SK-N-SH (cell line): ENCODE data around the gene ZCRB1. TPM values are rescaled to one million over a fixed set of nuclear protein-coding genes. Genes with fewer than 3 reads are reported as not detected.
A peak's percentile ranks its signal among the peaks of the same experiment; 100 is the strongest.

Experiments
- CTCF ChIA-PET: fragments of 300-600, 350-600 bp; formaldehyde crosslinking; extraction: SDS; loops from one replicate; lab custom pipeline; 2021; lab: Yijun Ruan, JAX
- POLR2A ChIA-PET: fragments of 350-600 bp; sonication (Branson Sonifier 250); formaldehyde crosslinking; extraction: SDS; loops from one replicate; lab custom pipeline; 2020; ENCODE audit warnings: antibody characterized with exemption, inconsistent platforms; lab: Yijun Ruan, JAX
- DNase-seq: peaks from one replicate; pipeline ENCODE4 v3.0.0; 2012
- H2AFZ ChIP-seq: fragments of 200-600 bp; sonication (generic); 2 replicates; pipeline ENCODE4 v1.8.1; 2016; ENCODE audit warnings: antibody characterized with exemption, mild to moderate bottlenecking, low read depth
- H3F3A ChIP-seq: fragments of 200-600 bp; sonication (generic); replicated peaks from 2 replicates; pipeline ENCODE3; 2016; ENCODE audit warnings: antibody characterized with exemption, mild to moderate bottlenecking; ENCODE audit not compliant: insufficient read depth
- H3K27ac ChIP-seq, 2 experiments: fragments of 200-500 bp in 1 of 2; fragments of 200-600 bp in 1 of 2; sonication (Bioruptor generic) in 1 of 2; sonication (generic), shearing (Covaris generic) in 1 of 2; 2 replicates each; pipeline versions ENCODE4 v1.5.1 to v1.6.1; 2014 to 2016; ENCODE audit warnings: low read depth in 2 of 2, inconsistent platforms in 1 of 2, low read length in 1 of 2, mild to moderate bottlenecking in 1 of 2, mixed read lengths in 1 of 2
- H3K27me3 ChIP-seq: fragments of 200-600 bp; sonication (generic), shearing (Covaris generic); 2 replicates; pipeline ENCODE4 v1.6.1; 2016; ENCODE audit warnings: mixed run types; ENCODE audit not compliant: insufficient read depth
- H3K36me3 ChIP-seq, 2 experiments: fragments of 200-500 bp in 1 of 2; fragments of 200-600 bp in 1 of 2; sonication (Bioruptor generic) in 1 of 2; sonication (generic) in 1 of 2; replicated peaks in 1 of 2; 2 replicates each; pipeline versions ENCODE3 to v1.5.1; 2014 to 2016; ENCODE audit warnings: low read length in 1 of 2, mild to moderate bottlenecking in 1 of 2; ENCODE audit not compliant: insufficient read depth in 2 of 2, control insufficient read depth in 1 of 2
- H3K4me1 ChIP-seq, 2 experiments: fragments of 200-500 bp in 1 of 2; fragments of 200-600 bp in 1 of 2; sonication (Bioruptor generic) in 1 of 2; sonication (generic), shearing (Covaris generic) in 1 of 2; 2 replicates each; pipeline versions ENCODE4 v1.5.1 to v1.6.1; 2014 to 2016; ENCODE audit warnings: low read depth in 1 of 2, low read length in 1 of 2, mixed run types in 1 of 2; ENCODE audit not compliant: insufficient read depth in 2 of 2, control insufficient read depth in 1 of 2
- H3K4me2 ChIP-seq: fragments of 200-600 bp; sonication (generic), shearing (Covaris generic); 2 replicates; pipeline ENCODE4 v1.6.1; 2017; ENCODE audit warnings: mixed run types
- H3K4me3 ChIP-seq, 2 experiments: fragments of 200-500 bp in 1 of 2; fragments of 200-600 bp in 1 of 2; sonication (Bioruptor generic) in 1 of 2; sonication (generic), shearing (Covaris generic) in 1 of 2; 2 replicates each; pipeline versions ENCODE4 v1.5.1 to v1.8.1; 2014 to 2016; ENCODE audit warnings: low read depth in 2 of 2, inconsistent platforms in 1 of 2, low read length in 1 of 2, mild to moderate bottlenecking in 1 of 2, mixed read lengths in 1 of 2, moderate library complexity in 1 of 2
- H3K79me2 ChIP-seq: fragments of 200-600 bp; sonication (generic); 2 replicates; pipeline ENCODE4 v1.8.1; 2017; ENCODE audit warnings: mild to moderate bottlenecking; ENCODE audit not compliant: insufficient read depth
- H3K9ac ChIP-seq: fragments of 200-600 bp; sonication (generic); 2 replicates; pipeline ENCODE4 v1.6.1; 2017; ENCODE audit warnings: mixed run types
- H3K9me2 ChIP-seq: fragments of 200-600 bp; sonication (generic); 2 replicates; pipeline ENCODE4 v1.6.1; 2017; ENCODE audit warnings: mixed run types
- H3K9me3 ChIP-seq: fragments of 200-600 bp; sonication (generic); 2 replicates; pipeline ENCODE4 v1.6.1; 2017; ENCODE audit warnings: mixed run types, mild to moderate bottlenecking, moderate library complexity
- H4K20me1 ChIP-seq: fragments of 200-600 bp; sonication (generic); 2 replicates; pipeline ENCODE4 v1.6.1; 2017; ENCODE audit warnings: mild to moderate bottlenecking, mixed run types; ENCODE audit not compliant: insufficient read depth
- ELF1 ChIP-seq: IDR thresholded peaks from 2 replicates; pipeline ENCODE4 v1.4.0; 2012
- EP300 ChIP-seq, 2 experiments: IDR thresholded peaks; 2 replicates each; pipeline versions ENCODE4 v1.4.0 to v1.6.1; 2012; ENCODE audit warnings: borderline replicate concordance in 1 of 2, low read depth in 1 of 2, low read length in 1 of 2
- EZH2phosphoT487 ChIP-seq: fragments of 200-600 bp; sonication (generic); IDR thresholded peaks from 2 replicates; pipeline ENCODE4 v1.6.1; 2017; ENCODE audit warnings: low read depth, mixed run types, mild to moderate bottlenecking, antibody characterized with exemption, moderate library complexity, borderline replicate concordance
- FOSL2 ChIP-seq: IDR thresholded peaks from 2 replicates; pipeline ENCODE4 v1.4.0; 2012; ENCODE audit warnings: low read depth, mild to moderate bottlenecking, moderate library complexity, borderline replicate concordance
- FOXJ3 ChIP-seq: sonication (generic); formaldehyde crosslinking; IDR thresholded peaks from 2 replicates; pipeline ENCODE4 v1.5.1; 2020; ENCODE audit warnings: mild to moderate bottlenecking, missing genetic modification reagents
- FOXM1 ChIP-seq: IDR thresholded peaks from 2 replicates; pipeline ENCODE4 v1.4.0; 2012; ENCODE audit warnings: low read depth, mild to moderate bottlenecking
- MXI1 ChIP-seq: IDR thresholded peaks from 2 replicates; pipeline ENCODE4 v1.6.1; 2012; ENCODE audit warnings: mild to moderate bottlenecking, low read depth, low read length, improper control_type of control experiment
- NRF1 ChIP-seq: IDR thresholded peaks from 2 replicates; pipeline ENCODE4 v1.6.1; 2012; ENCODE audit warnings: low read depth, mild to moderate bottlenecking, low read length
- REST ChIP-seq: IDR thresholded peaks from 2 replicates; pipeline ENCODE4 v1.6.1; 2012; ENCODE audit warnings: mild to moderate bottlenecking, low read depth, low read length, moderate library complexity
- RFX5 ChIP-seq: IDR thresholded peaks from 2 replicates; pipeline ENCODE4 v1.6.1; 2012; ENCODE audit warnings: mild to moderate bottlenecking, improper control_type of control experiment, low read length
- RXRA ChIP-seq: IDR thresholded peaks from 2 replicates; pipeline ENCODE4 v1.4.0; 2012; ENCODE audit warnings: low read depth, mild to moderate bottlenecking, borderline replicate concordance
- SIN3A ChIP-seq: IDR thresholded peaks from 2 replicates; pipeline ENCODE4 v1.6.1; 2012; ENCODE audit warnings: low read depth, mild to moderate bottlenecking, low read length, moderate library complexity, borderline replicate concordance
- TAF1 ChIP-seq: IDR thresholded peaks from 2 replicates; pipeline ENCODE4 v1.6.1; 2012; ENCODE audit warnings: low read depth, mild to moderate bottlenecking, low read length, moderate library complexity, borderline replicate concordance
- YY1 ChIP-seq: IDR thresholded peaks from 2 replicates; pipeline ENCODE4 v1.4.0; 2012; ENCODE audit warnings: low read depth, mild to moderate bottlenecking
- ZBTB33 ChIP-seq: IDR thresholded peaks from 2 replicates; pipeline ENCODE4 v1.4.0; 2012; ENCODE audit warnings: low read depth, borderline replicate concordance
- WGBS: methylation state at CpG from one replicate; pipeline ENCODE4 v1.1.6; 2017; ENCODE audit warnings: low lambda C conversion rate; 5-methylcytosine and 5-hydroxymethylcytosine counted together
- polyA plus RNA-seq, 3 experiments: library from polyadenylated mRNA; depleted of rRNA; stranded (reverse); fragments of >200 nt; gene quantifications; 2 replicates each; pipeline ENCODE4 v1.2.3, GENCODE V29; 2012

Gene ZCRB1
- polyA plus RNA-seq, 1 of the 3 experiments (the other 2 are of a cell fraction) = 18.7 TPM

GRCh38 chr12:42327227-42327590, 1.3 kb upstream of the ZCRB1 start:
- peaks cover 8 to 13% of the 10 kb centered on the region in 2 experiments for H3K36me3 ChIP-seq
- peak overlapping the region; percentile 74 to 89; a peak in 3 of 4 replicates for H3K27ac ChIP-seq
- H3K4me2 ChIP-seq = peak overlapping the region; percentile 96
- H3K9ac ChIP-seq = peak overlapping the region; percentile 90
- no peak for DNase-seq
- WGBS = 35% methylated on average over 2 of the region's 2 CpGs
- H4K20me1 ChIP-seq = peaks cover 38% of the 10 kb centered on the region
- POLR2A ChIA-PET = no interaction called here
- peaks cover 85% of the 10 kb centered on the region for H3K79me2 ChIP-seq
- no peaks in the 10 kb centered on the region for H3K9me3 ChIP-seq
- no peak overlapping the region for H2AFZ ChIP-seq
- H3K9me2 ChIP-seq = no peaks in the 10 kb centered on the region
- peaks cover 16 to 17% of the 10 kb centered on the region in 2 experiments for H3K4me1 ChIP-seq
- no peaks in the 10 kb centered on the region for H3K27me3 ChIP-seq
- H3F3A ChIP-seq = peaks cover 10% of the 10 kb centered on the region
- no peak for TF ChIP-seq RFX5
- TF ChIP-seq MXI1 = no peak
- TF ChIP-seq FOXJ3 (CRISPR knock-in tag) = no peak
- TF ChIP-seq RXRA = no peak
- TF ChIP-seq FOXM1 = no peak
- TF ChIP-seq YY1 = no peak
- no peak for TF ChIP-seq ZBTB33
- TF ChIP-seq FOSL2 = no peak
- TF ChIP-seq REST = no peak
- no peak for TF ChIP-seq NRF1
- TF ChIP-seq ELF1 = no peak
- TF ChIP-seq EZH2phosphoT487 = no peak
- TF ChIP-seq SIN3A = no peak
- no peak for TF ChIP-seq TAF1
- TF ChIP-seq EP300 (IDR thresholded peaks at IDR 0.05; ENCODE audit: borderline replicate concordance in 1 of 2, low read depth in 1 of 2, low read length in 1 of 2) = no peak
- TF ChIP-seq, all 33 proteins: peak for 0
- CTCF ChIA-PET = interaction anchor here (1.0 to 1.2 kb wide), 3 partner anchors 91 to 242 kb away, joined by 3 to 4 read pairs (median 3); no protein-coding TSS in a partner anchor
- H3K4me3 ChIP-seq = peak overlapping the region; percentile 84 to 93
